HepG2 (cell line): ENCODE measurements around the gene ATRAID. TPM values are rescaled to one million over a fixed set of nuclear protein-coding genes. Genes with fewer than 3 reads are reported as not detected.

Source experiments
- GMEB1 ChIP-seq: sonication (generic); formaldehyde crosslinking; IDR thresholded peaks from 2 replicates; pipeline ENCODE4 v1.5.1; 2020; ENCODE audit warnings: missing genetic modification reagents, mild to moderate bottlenecking, borderline replicate concordance
- KAT7 ChIP-seq: IDR thresholded peaks from 2 replicates; pipeline ENCODE4 v1.6.1; 2018; ENCODE audit warnings: borderline replicate concordance, missing compliant biosample characterization
- PRDM10 ChIP-seq: sonication (generic); formaldehyde crosslinking; IDR thresholded peaks from 2 replicates; pipeline ENCODE4 v1.4.0; 2020; ENCODE audit warnings: low read depth, missing genetic modification reagents
- RFXANK ChIP-seq: IDR thresholded peaks from 2 replicates; pipeline ENCODE4 v1.6.1; 2016
- SALL1 ChIP-seq: sonication (generic); formaldehyde crosslinking; IDR thresholded peaks from 2 replicates; pipeline ENCODE4 v1.8.0; 2022; ENCODE audit warnings: mild to moderate bottlenecking, missing genetic modification reagents
- SMARCE1 ChIP-seq: fragments of 450-650 bp; IDR thresholded peaks from 2 replicates; pipeline ENCODE4 v1.6.1; 2017; ENCODE audit warnings: borderline replicate concordance
- SP5 ChIP-seq: IDR thresholded peaks from 2 replicates; pipeline ENCODE4 v1.6.1; 2016; ENCODE audit warnings: low read depth, borderline replicate concordance
- TEAD3 ChIP-seq: optimal IDR thresholded peaks from 2 replicates; pipeline ENCODE3; 2016; ENCODE audit warnings: borderline replicate concordance
- TRIM22 ChIP-seq: fragments of 450-650 bp; IDR thresholded peaks from 2 replicates; pipeline ENCODE4 v1.6.1; 2017
- ZBTB34 ChIP-seq: sonication (generic); formaldehyde crosslinking; IDR thresholded peaks from 2 replicates; pipeline ENCODE4 v1.8.0; 2022; ENCODE audit warnings: mild to moderate bottlenecking, missing genetic modification reagents
- ZBTB37 ChIP-seq: sonication (generic); formaldehyde crosslinking; IDR thresholded peaks from 2 replicates; pipeline ENCODE4 v1.4.0; 2020; ENCODE audit warnings: mild to moderate bottlenecking, missing genetic modification reagents
- ZKSCAN8 ChIP-seq: IDR thresholded peaks from 2 replicates; pipeline ENCODE4 v1.6.1; 2016; ENCODE audit warnings: borderline replicate concordance, missing genetic modification reagents, missing compliant biosample characterization
- ZNF280D ChIP-seq: sonication (generic); formaldehyde crosslinking; IDR thresholded peaks from 2 replicates; pipeline ENCODE4 v1.5.1; 2020; ENCODE audit warnings: mild to moderate bottlenecking, missing genetic modification reagents
- ZNF777 ChIP-seq: sonication (generic); formaldehyde crosslinking; IDR thresholded peaks from 2 replicates; pipeline ENCODE4 v1.4.0; 2020; ENCODE audit warnings: missing genetic modification reagents
- polyA plus RNA-seq, 8 experiments: library from polyadenylated mRNA; depleted of rRNA in 3 of 8; stranded (reverse) in 7 of 8; unstranded in 1 of 8; fragments of >200 nt; fragmentation: Illumina TruSeq in 4 of 8; extraction: Trizol in 4 of 8; gene quantifications; 2 replicates each; pipeline versions ENCODE4 v1.2.1 to v1.2.3, GENCODE V29; 2011 to 2016; ENCODE audit warnings: low read depth in 4 of 8, missing spikeins in 1 of 8, mixed read lengths in 1 of 8; ENCODE audit not compliant: insufficient read depth in 1 of 8
- total RNA-seq, 5 experiments: library from RNA; depleted of rRNA; stranded (reverse); fragments of >200 nt; fragmentation: Illumina TruSeq; extraction: Trizol; gene quantifications; 2 replicates each; pipeline ENCODE4 v1.2.3, GENCODE V29; 2016; ENCODE audit warnings: low read depth in 1 of 5

ATRAID gene
- total and polyA plus RNA-seq, 2 of the 13 experiments (the other 11 are each of a cell fraction or from before 2014, with no cell fraction given): 207 to 382 TPM

- no peak for TF ChIP-seq ZBTB37 (CRISPR knock-in tag)
- no peak for TF ChIP-seq RFXANK (CRISPR knock-in tag)
- TF ChIP-seq SP5: no peak; the same call in 1 of the 2 replicates
- no peak for TF ChIP-seq TRIM22
- TF ChIP-seq PRDM10 (CRISPR knock-in tag): peak; percentile 49
- no peak for TF ChIP-seq ZKSCAN8 (CRISPR knock-in tag)
- peak; percentile 52 for TF ChIP-seq TEAD3
- TF ChIP-seq GMEB1 (CRISPR knock-in tag): 0 out of 2 replicates have a peak, but pooled peaks have one; percentile 49
- TF ChIP-seq ZBTB34: no peak
- TF ChIP-seq SMARCE1: no peak
- TF ChIP-seq ZNF777 (CRISPR knock-in tag): 0 out of 2 replicates have a peak, but pooled peaks have one; percentile 52
- TF ChIP-seq ZNF280D (CRISPR knock-in tag): peak; percentile 60; the same call in 1 of the 2 replicates
- TF ChIP-seq SALL1 (CRISPR knock-in tag): peak; percentile 79
- no peak for TF ChIP-seq KAT7 (CRISPR knock-in tag)
Observed at GRCh38 chr2:27249891-27250651, 38.2 kb downstream of the ATRAID start (continued).
